ENCODE measurements around the gene CTBP2. TPM values are rescaled to one million over a fixed set of nuclear protein-coding genes. Genes with fewer than 3 reads are reported as not detected.

The CTBP2 gene
- total RNA-seq, 1 experiment from 2014 or later, result 191 TPM

DNA sequence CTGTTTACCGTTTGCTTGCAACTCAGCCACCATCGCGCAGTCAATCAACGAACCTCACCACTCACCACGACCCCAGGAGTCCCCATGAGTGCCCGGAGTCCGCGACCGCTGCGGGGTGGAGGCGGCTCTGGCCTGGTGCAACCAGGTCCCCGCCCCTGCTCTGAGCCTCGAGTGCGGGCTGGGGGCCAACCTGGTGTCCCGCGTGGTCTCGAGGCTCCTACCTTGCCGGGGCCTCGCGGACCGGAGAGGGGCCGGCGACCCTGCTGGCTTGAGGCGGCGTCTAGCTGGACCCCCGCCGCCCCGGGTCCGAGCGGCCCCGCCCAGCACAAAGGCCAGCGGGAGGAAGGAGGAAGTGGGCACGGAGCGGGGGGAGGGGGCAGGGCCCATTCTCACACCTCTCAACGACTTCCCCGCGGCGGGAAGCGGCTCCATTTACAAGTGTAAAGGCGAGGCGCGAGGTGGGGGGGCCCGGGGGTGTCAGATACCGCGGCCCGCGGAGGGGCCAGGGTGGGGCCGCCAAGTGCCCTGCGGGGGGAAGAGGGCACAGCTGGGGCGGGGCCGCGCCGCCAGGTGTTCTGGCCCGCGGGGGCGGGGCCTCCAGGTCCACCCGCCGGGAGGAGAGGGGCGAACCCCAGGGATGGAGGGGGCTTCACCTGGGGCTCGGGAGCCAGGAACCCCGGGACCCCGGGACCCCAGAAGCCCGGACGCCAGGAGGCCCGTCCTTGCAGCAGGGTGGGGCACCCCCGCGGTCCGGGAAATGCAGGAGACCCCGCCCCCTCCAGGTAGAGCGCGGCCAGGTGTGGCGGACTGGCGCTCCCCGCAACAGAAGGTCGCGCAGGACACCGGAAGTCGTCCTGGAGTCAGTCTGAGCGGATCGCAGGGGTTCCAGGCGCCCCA is 8.6 kb downstream of the CTBP2 start (continued):
- TF ChIP-seq, protein P1, sequence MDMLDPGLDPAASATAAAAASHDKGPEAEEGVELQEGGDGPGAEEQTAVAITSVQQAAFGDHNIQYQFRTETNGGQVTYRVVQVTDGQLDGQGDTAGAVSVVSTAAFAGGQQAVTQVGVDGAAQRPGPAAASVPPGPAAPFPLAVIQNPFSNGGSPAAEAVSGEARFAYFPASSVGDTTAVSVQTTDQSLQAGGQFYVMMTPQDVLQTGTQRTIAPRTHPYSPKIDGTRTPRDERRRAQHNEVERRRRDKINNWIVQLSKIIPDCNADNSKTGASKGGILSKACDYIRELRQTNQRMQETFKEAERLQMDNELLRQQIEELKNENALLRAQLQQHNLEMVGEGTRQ (CRISPR knock-in tag; IDR thresholded peaks at IDR 0.05), result peak; percentile 49
- TF ChIP-seq, protein P2, sequence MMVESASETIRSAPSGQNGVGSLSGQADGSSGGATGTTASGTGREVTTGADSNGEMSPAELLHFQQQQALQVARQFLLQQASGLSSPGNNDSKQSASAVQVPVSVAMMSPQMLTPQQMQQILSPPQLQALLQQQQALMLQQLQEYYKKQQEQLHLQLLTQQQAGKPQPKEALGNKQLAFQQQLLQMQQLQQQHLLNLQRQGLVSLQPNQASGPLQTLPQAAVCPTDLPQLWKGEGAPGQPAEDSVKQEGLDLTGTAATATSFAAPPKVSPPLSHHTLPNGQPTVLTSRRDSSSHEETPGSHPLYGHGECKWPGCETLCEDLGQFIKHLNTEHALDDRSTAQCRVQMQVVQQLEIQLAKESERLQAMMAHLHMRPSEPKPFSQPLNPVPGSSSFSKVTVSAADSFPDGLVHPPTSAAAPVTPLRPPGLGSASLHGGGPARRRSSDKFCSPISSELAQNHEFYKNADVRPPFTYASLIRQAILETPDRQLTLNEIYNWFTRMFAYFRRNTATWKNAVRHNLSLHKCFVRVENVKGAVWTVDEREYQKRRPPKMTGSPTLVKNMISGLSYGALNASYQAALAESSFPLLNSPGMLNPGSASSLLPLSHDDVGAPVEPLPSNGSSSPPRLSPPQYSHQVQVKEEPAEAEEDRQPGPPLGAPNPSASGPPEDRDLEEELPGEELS (CRISPR knock-in tag; IDR thresholded peaks at IDR 0.05), result no peak
- TF ChIP-seq, protein P3, sequence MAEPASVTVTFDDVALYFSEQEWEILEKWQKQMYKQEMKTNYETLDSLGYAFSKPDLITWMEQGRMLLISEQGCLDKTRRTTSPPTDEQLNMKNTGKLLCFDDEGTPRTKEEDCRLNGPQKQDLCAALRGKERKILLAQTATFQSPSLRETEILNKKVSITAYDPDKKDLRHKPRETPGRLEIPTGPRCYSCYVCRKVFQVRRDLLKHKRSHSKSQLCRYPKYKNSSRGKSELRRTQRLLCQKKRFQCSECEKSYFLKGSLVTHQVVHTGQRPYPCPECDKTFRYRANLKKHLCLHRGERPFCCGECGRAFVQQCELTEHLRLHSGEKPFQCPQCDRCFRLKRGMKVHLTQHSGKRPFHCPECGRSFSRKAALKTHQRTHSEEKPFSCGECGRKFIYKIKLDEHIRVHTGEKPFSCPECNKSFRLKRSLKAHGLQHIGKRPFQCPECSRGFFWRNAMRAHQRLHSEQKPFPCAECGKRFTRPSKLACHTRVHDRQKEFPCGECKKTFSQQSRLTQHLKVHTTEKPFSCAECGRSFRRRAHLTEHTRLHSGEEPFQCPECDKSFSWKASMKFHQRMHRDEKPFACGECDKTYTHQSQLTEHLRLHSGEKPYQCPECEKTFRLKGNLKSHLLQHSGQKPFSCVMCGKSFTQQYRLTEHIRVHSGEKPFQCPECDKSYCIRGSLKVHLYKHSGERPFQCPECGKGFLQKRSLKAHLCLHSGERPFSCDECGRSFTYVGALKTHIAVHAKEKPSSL (CRISPR knock-in tag; conservative IDR thresholded peaks at IDR 0.05), result no peak
- TF ChIP-seq ELF4 (CRISPR knock-in tag; IDR thresholded peaks at IDR 0.05; ENCODE audit: low read depth), result no peak
- no peak for TF ChIP-seq ZNF671 (CRISPR knock-in tag; IDR thresholded peaks at IDR 0.05)
- TF ChIP-seq ESRRA (CRISPR knock-in tag; IDR thresholded peaks at IDR 0.05; ENCODE audit: borderline replicate concordance), result peak; percentile 17; the same call in 1 of the 2 replicates
- TF ChIP-seq FOXK1 (CRISPR knock-in tag; IDR thresholded peaks at IDR 0.05), result 0 out of 2 replicates have a peak, but pooled peaks have one; percentile 36
- no peak for TF ChIP-seq CREM (CRISPR knock-in tag; IDR thresholded peaks at IDR 0.05)
- TF ChIP-seq JUN (CRISPR knock-in tag; IDR thresholded peaks at IDR 0.05), result no peak
- no peak for TF ChIP-seq RORB (CRISPR knock-in tag; IDR thresholded peaks at IDR 0.05)
- no peak for TF ChIP-seq NFE2L1 (CRISPR knock-in tag; IDR thresholded peaks at IDR 0.05)
- TF ChIP-seq, protein P4, sequence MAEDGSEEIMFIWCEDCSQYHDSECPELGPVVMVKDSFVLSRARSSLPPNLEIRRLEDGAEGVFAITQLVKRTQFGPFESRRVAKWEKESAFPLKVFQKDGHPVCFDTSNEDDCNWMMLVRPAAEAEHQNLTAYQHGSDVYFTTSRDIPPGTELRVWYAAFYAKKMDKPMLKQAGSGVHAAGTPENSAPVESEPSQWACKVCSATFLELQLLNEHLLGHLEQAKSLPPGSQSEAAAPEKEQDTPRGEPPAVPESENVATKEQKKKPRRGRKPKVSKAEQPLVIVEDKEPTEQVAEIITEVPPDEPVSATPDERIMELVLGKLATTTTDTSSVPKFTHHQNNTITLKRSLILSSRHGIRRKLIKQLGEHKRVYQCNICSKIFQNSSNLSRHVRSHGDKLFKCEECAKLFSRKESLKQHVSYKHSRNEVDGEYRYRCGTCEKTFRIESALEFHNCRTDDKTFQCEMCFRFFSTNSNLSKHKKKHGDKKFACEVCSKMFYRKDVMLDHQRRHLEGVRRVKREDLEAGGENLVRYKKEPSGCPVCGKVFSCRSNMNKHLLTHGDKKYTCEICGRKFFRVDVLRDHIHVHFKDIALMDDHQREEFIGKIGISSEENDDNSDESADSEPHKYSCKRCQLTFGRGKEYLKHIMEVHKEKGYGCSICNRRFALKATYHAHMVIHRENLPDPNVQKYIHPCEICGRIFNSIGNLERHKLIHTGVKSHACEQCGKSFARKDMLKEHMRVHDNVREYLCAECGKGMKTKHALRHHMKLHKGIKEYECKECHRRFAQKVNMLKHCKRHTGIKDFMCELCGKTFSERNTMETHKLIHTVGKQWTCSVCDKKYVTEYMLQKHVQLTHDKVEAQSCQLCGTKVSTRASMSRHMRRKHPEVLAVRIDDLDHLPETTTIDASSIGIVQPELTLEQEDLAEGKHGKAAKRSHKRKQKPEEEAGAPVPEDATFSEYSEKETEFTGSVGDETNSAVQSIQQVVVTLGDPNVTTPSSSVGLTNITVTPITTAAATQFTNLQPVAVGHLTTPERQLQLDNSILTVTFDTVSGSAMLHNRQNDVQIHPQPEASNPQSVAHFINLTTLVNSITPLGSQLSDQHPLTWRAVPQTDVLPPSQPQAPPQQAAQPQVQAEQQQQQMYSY (CRISPR knock-in tag; IDR thresholded peaks at IDR 0.05), result no peak
- no peak for TF ChIP-seq NR2C2 (CRISPR knock-in tag; IDR thresholded peaks at IDR 0.05)
- no peak for TF ChIP-seq CREB1 (CRISPR knock-in tag; IDR thresholded peaks at IDR 0.05)
- TF ChIP-seq ZNF416 (CRISPR knock-in tag; IDR thresholded peaks at IDR 0.05), result no peak
- TF ChIP-seq, protein P5, sequence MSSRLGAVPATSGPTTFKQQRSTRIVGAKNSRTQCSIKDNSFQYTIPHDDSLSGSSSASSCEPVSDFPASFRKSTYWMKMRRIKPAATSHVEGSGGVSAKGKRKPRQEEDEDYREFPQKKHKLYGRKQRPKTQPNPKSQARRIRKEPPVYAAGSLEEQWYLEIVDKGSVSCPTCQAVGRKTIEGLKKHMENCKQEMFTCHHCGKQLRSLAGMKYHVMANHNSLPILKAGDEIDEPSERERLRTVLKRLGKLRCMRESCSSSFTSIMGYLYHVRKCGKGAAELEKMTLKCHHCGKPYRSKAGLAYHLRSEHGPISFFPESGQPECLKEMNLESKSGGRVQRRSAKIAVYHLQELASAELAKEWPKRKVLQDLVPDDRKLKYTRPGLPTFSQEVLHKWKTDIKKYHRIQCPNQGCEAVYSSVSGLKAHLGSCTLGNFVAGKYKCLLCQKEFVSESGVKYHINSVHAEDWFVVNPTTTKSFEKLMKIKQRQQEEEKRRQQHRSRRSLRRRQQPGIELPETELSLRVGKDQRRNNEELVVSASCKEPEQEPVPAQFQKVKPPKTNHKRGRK (CRISPR knock-in tag; IDR thresholded peaks at IDR 0.05; ENCODE audit: borderline replicate concordance), result no peak
- TF ChIP-seq OVOL2 (CRISPR knock-in tag; IDR thresholded peaks at IDR 0.05; ENCODE audit: borderline replicate concordance), result no peak
- no peak for TF ChIP-seq NR1H2 (CRISPR knock-in tag; IDR thresholded peaks at IDR 0.05)
- TF ChIP-seq ZNF219 (CRISPR knock-in tag; IDR thresholded peaks at IDR 0.05; ENCODE audit: borderline replicate concordance), result no peak
- TF ChIP-seq, protein P6, sequence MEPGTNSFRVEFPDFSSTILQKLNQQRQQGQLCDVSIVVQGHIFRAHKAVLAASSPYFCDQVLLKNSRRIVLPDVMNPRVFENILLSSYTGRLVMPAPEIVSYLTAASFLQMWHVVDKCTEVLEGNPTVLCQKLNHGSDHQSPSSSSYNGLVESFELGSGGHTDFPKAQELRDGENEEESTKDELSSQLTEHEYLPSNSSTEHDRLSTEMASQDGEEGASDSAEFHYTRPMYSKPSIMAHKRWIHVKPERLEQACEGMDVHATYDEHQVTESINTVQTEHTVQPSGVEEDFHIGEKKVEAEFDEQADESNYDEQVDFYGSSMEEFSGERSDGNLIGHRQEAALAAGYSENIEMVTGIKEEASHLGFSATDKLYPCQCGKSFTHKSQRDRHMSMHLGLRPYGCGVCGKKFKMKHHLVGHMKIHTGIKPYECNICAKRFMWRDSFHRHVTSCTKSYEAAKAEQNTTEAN (CRISPR knock-in tag; IDR thresholded peaks at IDR 0.05), result peak; percentile 53; the same call in 1 of the 2 replicates
- no peak for TF ChIP-seq SMAD3 (CRISPR knock-in tag; IDR thresholded peaks at IDR 0.05; ENCODE audit: borderline replicate concordance)
- TF ChIP-seq, protein P7, sequence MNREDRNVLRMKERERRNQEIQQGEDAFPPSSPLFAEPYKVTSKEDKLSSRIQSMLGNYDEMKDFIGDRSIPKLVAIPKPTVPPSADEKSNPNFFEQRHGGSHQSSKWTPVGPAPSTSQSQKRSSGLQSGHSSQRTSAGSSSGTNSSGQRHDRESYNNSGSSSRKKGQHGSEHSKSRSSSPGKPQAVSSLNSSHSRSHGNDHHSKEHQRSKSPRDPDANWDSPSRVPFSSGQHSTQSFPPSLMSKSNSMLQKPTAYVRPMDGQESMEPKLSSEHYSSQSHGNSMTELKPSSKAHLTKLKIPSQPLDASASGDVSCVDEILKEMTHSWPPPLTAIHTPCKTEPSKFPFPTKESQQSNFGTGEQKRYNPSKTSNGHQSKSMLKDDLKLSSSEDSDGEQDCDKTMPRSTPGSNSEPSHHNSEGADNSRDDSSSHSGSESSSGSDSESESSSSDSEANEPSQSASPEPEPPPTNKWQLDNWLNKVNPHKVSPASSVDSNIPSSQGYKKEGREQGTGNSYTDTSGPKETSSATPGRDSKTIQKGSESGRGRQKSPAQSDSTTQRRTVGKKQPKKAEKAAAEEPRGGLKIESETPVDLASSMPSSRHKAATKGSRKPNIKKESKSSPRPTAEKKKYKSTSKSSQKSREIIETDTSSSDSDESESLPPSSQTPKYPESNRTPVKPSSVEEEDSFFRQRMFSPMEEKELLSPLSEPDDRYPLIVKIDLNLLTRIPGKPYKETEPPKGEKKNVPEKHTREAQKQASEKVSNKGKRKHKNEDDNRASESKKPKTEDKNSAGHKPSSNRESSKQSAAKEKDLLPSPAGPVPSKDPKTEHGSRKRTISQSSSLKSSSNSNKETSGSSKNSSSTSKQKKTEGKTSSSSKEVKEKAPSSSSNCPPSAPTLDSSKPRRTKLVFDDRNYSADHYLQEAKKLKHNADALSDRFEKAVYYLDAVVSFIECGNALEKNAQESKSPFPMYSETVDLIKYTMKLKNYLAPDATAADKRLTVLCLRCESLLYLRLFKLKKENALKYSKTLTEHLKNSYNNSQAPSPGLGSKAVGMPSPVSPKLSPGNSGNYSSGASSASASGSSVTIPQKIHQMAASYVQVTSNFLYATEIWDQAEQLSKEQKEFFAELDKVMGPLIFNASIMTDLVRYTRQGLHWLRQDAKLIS (CRISPR knock-in tag; IDR thresholded peaks at IDR 0.05; ENCODE audit: borderline replicate concordance), result peak; percentile 88; the same call in 1 of the 2 replicates

Measured in WTC11 (cell line).